NCI-H446 treated with DMSO at 0.1 percent for 48 hours (cell line): ENCODE measurements around the gene PRIMA1.

Experiments used
- DNase-seq: peaks from one replicate; lab custom pipeline; 2025; lab: John Stamatoyannopoulos, UW

PRIMA1 gene

DNA sequence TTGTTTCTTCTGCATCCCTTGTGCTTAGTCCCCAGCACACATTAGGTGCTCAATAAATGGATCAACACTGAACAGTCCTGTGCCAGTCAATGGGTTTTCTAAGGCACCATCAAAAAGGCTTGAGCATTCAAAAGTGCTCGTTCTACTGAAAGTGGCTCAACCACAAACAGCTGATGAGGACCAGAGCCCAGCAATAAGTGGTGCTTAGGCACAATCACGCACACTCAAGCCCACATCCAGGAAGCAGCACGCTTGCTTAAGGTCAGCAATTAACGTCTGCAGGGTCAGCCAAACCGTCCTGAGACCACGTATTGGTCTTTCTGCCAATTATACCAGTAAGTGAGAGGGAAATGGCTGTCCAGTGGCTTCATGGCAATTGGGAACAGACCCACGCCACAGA, 56.5 kb downstream of the PRIMA1 start:
- DNase-seq: no peak

DNA sequence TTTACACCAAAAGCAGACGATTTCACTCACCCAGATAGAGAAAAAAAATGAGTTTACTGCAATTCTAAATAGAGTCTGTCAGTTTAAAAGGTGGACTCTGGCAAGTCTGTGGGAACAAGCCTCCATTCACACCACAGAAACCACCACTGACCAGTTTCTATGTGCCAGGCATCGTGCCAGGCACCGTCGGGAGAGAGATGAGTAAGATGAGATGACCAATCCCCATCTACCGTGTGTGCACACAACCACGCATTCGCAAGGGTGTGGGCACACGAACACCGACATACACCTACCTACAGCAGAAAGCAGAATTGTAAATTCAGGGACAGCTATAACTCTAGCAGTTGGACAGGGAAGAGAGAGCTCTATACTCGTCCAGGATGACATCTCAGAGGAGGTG, 58.3 kb downstream of the PRIMA1 start:
- no peak for DNase-seq

- no peak for DNase-seq
Observed at GRCh38 chr14:93728651-93729016, 59.7 kb downstream of the PRIMA1 start.

DNA sequence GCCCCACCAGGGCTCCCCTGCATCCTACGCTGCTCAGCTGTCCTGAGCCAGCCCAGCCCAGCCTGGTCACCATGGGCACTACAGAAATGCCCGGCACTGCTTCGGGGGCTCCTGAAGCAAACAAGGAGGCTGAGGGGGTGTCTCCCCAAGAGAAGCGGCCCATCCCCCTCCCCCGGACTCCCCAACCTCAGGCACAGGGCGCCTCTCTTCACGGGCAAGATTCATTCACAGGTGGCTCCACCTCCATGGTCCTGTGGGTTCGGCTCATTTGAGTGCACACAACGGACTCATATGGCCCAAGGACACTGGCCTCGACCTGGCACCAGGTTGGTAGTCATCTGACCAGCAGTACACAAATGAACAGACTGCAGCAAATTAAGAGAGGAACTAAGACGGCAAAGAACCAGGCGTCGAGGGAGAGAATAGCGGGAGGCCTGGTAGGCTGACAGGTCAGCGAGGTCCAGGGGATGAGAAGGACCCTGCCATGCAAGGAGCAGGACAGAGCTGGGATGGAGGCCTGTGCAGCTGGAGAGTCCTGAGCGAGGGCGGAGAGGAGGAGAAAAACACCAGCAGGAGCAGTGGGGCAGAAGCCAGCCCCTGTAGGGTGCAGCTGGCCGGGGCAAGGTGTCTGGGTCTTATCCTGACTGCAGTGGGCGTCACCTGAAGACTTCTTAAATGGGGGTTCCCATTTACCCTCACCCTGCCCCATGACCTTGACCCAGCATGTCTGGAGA, 60.2 kb downstream of the PRIMA1 start:
- DNase-seq: no peak

GRCh38 chr14:93727039-93727740, 61.1 kb downstream of the PRIMA1 start:
- no peak for DNase-seq

GRCh38 chr14:93725993-93726392, 62.3 kb downstream of the PRIMA1 start:
- DNase-seq: no peak

DNA sequence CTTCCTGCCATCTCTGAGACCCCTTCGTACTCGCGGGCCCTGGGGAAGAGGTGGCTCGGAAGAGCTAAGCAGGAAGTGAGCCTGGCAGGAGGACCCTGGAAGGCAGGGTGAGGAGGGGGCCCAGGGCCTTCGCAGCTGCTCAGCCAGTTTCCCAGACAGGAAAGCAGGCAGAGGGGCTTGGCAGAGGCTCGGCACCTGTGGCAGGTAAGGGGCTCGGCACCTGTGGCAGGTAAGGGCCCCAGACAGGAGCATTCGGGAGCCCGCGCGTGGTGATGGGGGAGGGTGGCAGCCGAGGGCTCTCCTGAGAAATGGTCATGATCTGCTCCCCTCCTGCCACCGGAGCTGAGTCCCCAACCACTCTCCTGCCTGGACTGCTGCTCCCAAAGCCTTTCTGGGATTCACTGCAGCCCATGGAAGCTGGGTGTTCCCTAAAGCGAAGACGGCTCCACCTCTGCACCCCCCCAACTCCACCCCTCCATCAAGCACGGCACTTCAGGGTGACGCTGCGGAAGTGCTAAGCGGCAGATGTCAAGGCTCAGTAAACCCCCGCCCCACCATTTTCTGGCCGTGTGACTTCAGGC, 63.2 kb downstream of the PRIMA1 start:
- no peak for DNase-seq

- DNase-seq: no peak
Observed at GRCh38 chr14:93723001-93723400, 65.3 kb downstream of the PRIMA1 start.

GRCh38 chr14:93720981-93721483, 67.3 kb downstream of the PRIMA1 start:
- DNase-seq: no peak

- no peak for DNase-seq
Observed at GRCh38 chr14:93720076-93720815, 68.0 kb downstream of the PRIMA1 start.

DNA sequence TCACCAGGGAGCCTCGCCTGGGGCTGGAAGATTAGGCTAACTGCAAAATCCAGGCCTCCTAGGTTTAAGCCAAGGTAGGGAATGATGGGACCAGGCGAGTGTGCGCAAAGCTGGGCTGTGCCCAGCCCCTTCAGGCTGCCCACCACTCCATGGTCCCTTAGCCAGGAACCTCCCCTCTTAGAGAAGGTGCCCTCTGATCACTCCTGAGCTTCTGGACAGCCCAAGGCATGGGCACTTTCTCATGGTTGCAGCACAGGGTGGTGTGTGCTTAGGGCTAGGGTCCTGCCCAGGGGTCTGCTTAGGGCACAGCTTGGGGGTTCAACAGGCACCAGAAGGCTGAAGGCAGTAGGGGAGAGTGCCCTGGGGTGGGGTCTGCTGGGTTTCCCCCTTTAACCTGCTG, 69.0 kb downstream of the PRIMA1 start:
- no peak for DNase-seq

DNA sequence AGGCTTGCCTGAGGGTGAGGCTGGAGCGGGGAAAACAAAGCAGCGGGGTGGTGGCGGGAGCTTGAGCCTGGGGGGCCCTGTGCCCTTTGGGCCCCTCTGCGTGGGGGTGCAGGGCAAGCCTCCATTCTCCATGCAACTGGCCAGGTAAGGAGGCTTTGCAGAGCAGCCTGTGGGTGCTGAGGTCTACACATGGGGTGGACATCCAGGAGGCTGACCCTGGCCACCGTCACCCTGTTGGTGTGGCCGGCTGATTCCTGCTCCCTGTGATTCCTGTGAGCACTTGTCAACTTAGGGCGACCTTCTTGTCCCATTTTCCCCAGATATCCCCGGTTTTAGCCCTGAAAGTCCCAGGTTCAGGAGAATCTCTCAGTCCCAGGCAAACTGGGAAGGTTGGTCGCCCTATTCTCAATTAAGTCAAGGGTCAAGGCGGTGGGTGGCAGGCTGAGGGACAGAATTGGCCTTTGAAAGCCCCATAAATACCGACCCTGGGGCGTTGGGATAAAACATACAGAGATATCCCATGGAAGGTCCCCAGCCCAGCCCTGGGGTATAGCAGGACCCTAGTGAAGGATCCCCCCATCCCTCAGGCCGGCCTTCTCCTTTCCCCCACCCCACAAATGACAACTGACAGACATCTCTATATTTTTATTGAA, 70.5 kb downstream of the PRIMA1 start:
- DNase-seq: no peak

DNA sequence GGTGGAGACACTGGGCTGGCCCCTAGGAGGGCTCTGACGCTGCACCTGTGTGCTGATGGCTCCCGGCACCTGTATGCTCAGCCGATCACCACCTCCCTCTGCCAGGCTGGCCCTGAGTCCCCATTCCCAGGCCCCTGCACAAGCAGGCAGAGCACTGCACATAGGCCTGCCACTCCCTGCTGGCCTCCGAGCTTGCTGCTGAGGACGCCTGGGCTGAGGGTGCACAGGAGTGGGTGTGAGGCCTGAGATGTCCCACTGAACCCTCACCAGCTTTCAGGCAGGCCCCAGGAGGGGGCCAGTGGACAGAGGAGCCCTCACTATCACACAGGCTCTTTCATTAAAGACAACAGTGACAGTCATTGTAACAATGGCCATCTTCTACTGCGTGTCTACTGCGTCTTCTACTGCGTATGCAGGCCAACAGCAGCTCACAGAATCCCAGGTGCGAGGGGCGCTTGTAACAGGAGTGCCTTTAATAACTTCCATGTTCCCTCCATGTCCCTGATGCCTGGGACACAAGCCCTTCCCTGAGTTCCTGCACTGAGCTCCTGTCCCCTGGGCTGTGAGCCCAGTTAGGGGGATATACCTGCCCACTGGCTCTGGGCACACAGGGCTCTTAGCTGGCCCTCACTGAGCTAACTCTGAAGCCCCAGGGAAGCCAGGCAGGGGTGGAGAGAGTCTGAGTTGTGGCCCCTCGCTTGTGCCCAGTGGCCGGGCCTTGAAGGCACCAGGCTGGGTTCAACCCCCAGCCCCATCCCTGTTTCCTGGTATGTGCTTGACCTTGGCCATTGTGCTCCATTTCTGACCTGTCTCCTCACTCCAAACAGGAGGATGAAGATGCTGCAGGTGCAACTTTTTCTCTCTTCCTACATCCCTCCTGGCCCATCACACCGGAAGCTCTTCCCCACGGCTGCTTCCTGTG, 71.3 kb downstream of the PRIMA1 start:
- no peak for DNase-seq

DNA sequence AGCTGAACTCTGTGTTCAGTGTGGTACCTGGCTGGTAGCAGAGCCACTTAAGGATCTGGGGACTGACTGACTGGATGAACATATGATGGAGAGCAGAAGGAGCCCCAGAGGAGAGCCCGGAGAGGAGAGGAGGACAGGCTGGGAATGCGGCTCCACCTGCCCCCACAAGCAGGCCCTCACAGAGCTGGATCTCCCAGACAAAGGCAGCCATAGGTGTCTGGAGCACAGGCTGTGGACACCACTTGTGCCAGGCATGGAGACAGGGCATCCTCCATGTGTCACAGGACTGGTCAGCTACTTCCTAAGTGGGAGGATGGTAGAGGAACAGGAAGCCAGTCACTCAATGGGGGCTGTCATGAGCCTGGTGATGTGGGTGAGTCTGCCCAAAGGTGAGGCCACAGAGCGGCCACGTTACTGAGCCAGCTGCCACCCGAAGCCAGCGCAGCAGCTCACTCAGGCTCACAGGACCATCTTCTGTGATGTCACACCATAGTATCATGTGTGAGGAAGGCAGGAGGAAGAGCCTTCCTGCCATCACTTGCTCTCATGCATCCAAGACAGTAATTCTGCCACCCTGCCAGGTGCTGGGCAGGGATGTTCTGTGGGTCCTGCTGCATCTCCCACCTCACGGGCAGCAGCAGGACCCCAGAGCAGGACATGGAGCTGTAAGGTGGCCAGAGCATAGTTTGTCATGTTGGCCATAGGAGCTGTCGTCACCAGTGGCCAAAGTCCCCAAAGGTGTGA, 72.1 kb downstream of the PRIMA1 start:
- no peak for DNase-seq

DNA sequence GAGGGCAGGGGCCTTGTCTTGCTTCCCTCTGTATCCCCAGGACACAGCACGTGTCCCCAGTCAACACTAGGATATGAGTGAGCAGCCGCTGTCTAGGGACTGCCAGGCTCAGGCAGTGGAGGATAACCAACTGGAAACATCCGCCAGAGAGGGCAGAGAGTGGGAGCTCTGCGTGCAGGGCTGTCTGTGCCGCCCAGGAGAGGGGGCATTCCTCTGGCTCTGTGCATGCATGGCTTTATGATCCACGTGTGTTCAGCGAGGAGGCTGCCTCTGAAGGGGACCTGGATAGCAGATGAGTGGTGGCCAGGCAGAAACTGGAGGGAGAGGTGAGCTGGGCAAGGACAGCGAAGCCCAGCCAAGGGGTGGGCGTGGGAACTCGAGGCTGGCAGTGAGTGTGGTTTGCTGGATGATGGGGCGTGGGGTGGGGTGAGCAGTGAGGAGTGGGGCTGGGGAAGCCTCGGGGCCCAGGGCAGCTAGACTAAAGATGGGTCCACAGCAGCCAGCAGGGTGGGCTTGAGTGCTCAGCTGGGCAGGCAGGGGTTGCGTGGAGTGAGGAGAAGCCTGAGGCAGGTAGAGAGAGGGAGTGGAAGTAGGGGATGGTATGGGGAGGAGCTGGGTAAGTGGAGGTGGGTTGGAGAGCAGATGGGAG, 72.9 kb downstream of the PRIMA1 start:
- no peak for DNase-seq

- no peak for DNase-seq
Observed at GRCh38 chr14:93714605-93715004, 73.7 kb downstream of the PRIMA1 start.

- no peak for DNase-seq
Observed at GRCh38 chr14:93713726-93714405, 74.4 kb downstream of the PRIMA1 start.

- peak; percentile 49 for DNase-seq
Observed at GRCh38 chr14:93712838-93713724, 75.2 kb downstream of the PRIMA1 start.
